ENCODE data around the gene RAPGEFL1.
"Not testable (repeated sequence)": the region's sequence is repeated elsewhere in the genome, so short reads cannot be mapped to it uniquely, and the experiment has no call there.

RAPGEFL1 gene

GRCh38 chr17:40219594-40220338, 42.5 kb downstream of the RAPGEFL1 start:
- peak overlapping the region; percentile 96 for H3K4me3 Mint-ChIP-seq
- no peaks in the 10 kb centered on the region for H3K9me3 Mint-ChIP-seq
- no peak for DNase-seq
- H3K27ac Mint-ChIP-seq, result peak overlapping the region; percentile 24
- H3K36me3 Mint-ChIP-seq (ENCODE audit: low read depth), result peaks cover 10% of the 10 kb centered on the region
- TF ChIP-seq CTCF (IDR thresholded peaks at IDR 0.05), result no peak
- H3K27me3 Mint-ChIP-seq (ENCODE audit: low read depth, poor library complexity), result no peaks in the 10 kb centered on the region
- H3K4me1 Mint-ChIP-seq, result peaks cover 42% of the 10 kb centered on the region

GRCh38 chr17:40224718-40225550, 47.7 kb downstream of the RAPGEFL1 start:
- H3K4me3 Mint-ChIP-seq, result no peak overlapping the region
- DNase-seq, result no peak
- peaks cover 28% of the 10 kb centered on the region for H3K4me1 Mint-ChIP-seq
- peaks cover 37% of the 10 kb centered on the region for H3K36me3 Mint-ChIP-seq (ENCODE audit: low read depth)
- peak overlapping the region; percentile 58 for H3K27ac Mint-ChIP-seq
- no peaks in the 10 kb centered on the region for H3K27me3 Mint-ChIP-seq (ENCODE audit: low read depth, poor library complexity)
- no peaks in the 10 kb centered on the region for H3K9me3 Mint-ChIP-seq
- TF ChIP-seq CTCF (IDR thresholded peaks at IDR 0.05), result no peak

GRCh38 chr17:40229146-40229545, 51.9 kb downstream of the RAPGEFL1 start:
- not testable (repeated sequence) for H3K4me3 Mint-ChIP-seq; H3K27ac Mint-ChIP-seq; H3K27me3 Mint-ChIP-seq (ENCODE audit: low read depth, poor library complexity); H3K9me3 Mint-ChIP-seq; DNase-seq
- H3K4me1 Mint-ChIP-seq, result peaks cover 11% of the 10 kb centered on the region
- H3K36me3 Mint-ChIP-seq (ENCODE audit: low read depth), result peaks cover 49% of the 10 kb centered on the region

DNA sequence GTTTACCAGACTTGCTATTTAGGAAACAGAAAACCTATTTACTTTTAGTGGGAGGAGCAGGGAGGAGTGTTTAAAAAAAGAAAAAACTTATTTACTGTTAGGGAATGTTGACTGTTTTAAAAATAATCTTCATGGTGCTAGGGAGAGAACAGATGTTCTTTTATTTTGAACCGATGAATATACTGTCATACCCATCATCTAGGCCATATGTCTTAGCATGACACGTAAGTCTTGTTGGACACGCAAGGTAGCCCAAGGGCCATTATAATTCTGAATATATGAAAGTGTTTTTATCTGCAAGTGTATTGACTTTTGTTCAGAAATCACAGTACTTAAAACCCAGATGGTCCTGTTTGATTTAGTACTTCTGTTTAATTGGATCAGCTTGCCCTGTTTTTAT, 53.4 kb downstream of the RAPGEFL1 start:
- Mint-ChIP-seq H3K4me3 (no peak overlapping the region), H3K4me1 (no peaks in the 10 kb centered on the region), H3K9me3 (no peaks in the 10 kb centered on the region), H3K36me3 (ENCODE audit: low read depth) (peaks cover 48% of the 10 kb centered on the region), H3K27me3 (ENCODE audit: low read depth, poor library complexity) (no peaks in the 10 kb centered on the region), H3K27ac (peak overlapping the region; percentile 57)
- TF ChIP-seq CTCF (IDR thresholded peaks at IDR 0.05), result no peak
- no peak for DNase-seq

DNA sequence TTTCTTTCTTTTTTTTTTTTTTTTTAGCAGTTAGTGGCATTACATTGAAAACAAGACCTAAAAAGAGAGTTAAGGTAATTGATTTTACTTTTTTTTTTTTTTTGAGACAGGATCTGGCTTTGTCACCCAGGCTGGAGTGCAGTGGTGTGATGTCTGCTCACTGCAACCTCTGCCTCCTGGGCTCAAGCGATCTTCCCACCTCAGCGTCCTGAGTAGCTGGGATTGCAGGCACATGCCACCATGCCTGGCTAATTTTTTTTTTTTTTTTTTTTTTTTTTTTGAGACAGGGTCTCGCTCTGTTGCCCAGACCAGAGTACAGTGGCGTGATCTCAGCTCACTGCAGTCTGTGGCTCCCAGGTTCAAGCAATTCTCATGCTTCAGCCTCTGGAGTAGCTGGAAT, 54.7 kb downstream of the RAPGEFL1 start:
- not testable (repeated sequence) for H3K27me3 Mint-ChIP-seq (ENCODE audit: low read depth, poor library complexity); DNase-seq; H3K9me3 Mint-ChIP-seq; H3K4me1 Mint-ChIP-seq; H3K4me3 Mint-ChIP-seq; H3K27ac Mint-ChIP-seq
- peaks cover 47% of the 10 kb centered on the region for H3K36me3 Mint-ChIP-seq (ENCODE audit: low read depth)

DNA sequence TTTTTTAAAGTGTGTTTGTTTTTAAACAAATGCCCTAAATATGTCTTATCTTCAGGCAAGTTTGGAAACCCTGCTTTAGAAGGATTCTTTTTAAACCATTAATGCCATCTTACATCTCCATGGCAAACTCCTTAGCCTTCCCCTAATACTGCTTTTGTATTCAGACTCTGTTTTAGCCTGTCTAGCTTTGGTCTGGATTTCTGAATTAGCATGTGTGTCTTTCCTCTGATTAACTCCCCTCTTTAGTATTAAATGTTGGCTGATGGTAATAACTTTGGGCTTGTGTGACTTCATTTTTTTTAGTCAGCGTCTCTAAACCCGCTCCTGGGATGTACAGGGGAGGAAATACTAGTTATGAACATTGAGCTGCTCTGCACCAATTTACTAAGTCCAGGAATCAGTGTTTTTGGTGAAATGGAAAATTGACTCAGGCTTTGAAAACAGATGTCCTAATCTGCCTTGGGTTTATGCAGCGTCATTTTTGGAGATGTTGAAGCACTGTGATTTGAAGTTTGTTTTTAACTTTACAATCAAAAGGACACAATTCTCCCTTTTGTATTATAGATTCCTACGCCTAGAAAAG, 64.1 kb downstream of the RAPGEFL1 start:
- no peak for DNase-seq
- Mint-ChIP-seq H3K4me1 (no peaks in the 10 kb centered on the region), H3K36me3 (ENCODE audit: low read depth) (peaks cover 26% of the 10 kb centered on the region), H3K27ac (no peak overlapping the region), H3K27me3 (ENCODE audit: low read depth, poor library complexity) (no peaks in the 10 kb centered on the region), H3K4me3 (no peak overlapping the region), H3K9me3 (no peaks in the 10 kb centered on the region)
- TF ChIP-seq CTCF (IDR thresholded peaks at IDR 0.05), result no peak
